Measurements from ENCODE around the gene DLGAP4. TPM values are rescaled to one million over a fixed set of nuclear protein-coding genes. Genes with fewer than 3 reads are reported as not detected.

Gene DLGAP4
- total RNA-seq, 4 donors from 2014 or later: 33.5 to 159 (median 56.6) TPM

DNA sequence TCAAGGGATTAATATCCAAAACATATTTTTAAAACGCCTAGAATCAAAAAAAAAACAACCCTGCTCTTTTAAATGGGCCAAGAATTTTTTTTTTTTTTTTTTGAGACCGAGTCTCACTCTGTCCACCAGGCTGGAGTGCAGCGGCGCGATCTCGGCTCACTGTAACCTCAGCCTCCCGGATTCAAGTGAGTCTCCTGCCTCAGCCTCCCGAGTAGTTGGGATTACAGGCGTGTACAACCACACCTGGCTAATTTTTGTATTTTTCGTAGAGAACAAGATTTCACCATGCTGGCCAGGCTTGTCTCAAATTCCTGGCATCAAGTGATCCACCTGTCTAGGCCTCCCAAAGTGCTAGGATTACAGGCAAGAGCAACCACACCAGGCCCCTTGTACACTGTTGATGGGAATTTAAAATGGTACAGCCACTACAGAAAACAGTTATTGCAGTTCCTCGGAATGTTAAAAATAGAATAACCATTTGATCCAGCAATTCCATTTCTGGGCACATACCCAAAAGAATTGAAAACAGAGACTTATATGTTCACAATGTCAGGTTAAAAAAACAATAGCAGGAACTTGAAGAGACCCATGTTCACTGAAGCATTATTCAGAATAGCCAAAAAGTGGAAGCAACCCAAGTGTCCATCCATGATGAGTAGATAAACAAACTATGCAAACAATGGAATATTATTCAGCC, 232.0 kb downstream of the DLGAP4 start:
- 83 to 84% methylated on average over 11 of the region's 11 CpGs for WGBS, 2 donors (ENCODE audit: low coverage in 1 of 2)
- in situ Hi-C loops (cut with MboI; ENCODE audit: low pct_ligation_motif_present in 1 of 4, low pct_unique_long_range_greater_than_20kb in 1 of 4, low sequenced_read_pairs in 3 of 4): no loop called here
- TF ChIP-seq POLR2A (IDR thresholded peaks at IDR 0.05): no peak
- TF ChIP-seq, protein P1, sequence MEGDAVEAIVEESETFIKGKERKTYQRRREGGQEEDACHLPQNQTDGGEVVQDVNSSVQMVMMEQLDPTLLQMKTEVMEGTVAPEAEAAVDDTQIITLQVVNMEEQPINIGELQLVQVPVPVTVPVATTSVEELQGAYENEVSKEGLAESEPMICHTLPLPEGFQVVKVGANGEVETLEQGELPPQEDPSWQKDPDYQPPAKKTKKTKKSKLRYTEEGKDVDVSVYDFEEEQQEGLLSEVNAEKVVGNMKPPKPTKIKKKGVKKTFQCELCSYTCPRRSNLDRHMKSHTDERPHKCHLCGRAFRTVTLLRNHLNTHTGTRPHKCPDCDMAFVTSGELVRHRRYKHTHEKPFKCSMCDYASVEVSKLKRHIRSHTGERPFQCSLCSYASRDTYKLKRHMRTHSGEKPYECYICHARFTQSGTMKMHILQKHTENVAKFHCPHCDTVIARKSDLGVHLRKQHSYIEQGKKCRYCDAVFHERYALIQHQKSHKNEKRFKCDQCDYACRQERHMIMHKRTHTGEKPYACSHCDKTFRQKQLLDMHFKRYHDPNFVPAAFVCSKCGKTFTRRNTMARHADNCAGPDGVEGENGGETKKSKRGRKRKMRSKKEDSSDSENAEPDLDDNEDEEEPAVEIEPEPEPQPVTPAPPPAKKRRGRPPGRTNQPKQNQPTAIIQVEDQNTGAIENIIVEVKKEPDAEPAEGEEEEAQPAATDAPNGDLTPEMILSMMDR (IDR thresholded peaks at IDR 0.05): peak in 1 of 5 experiments; percentile 22
- intact Hi-C loops (cut with DNase I; ENCODE audit: low total_unique reads): no loop called here
- H3K27ac ChIP-seq: peak overlapping the region; percentile 47 to 99 (median 90)
- no peaks in the 10 kb centered on the region for H3K9me3 ChIP-seq
- H3K27me3 ChIP-seq: no peaks in the 10 kb centered on the region
- no peak for DNase-seq
- H3K36me3 ChIP-seq: no peaks in the 10 kb centered on the region
- H3K4me1 ChIP-seq: peaks cover 0 to 9% (median 8%) of the 10 kb centered on the region in 4 donors
- H3K4me3 ChIP-seq: no peak overlapping the region

DNA sequence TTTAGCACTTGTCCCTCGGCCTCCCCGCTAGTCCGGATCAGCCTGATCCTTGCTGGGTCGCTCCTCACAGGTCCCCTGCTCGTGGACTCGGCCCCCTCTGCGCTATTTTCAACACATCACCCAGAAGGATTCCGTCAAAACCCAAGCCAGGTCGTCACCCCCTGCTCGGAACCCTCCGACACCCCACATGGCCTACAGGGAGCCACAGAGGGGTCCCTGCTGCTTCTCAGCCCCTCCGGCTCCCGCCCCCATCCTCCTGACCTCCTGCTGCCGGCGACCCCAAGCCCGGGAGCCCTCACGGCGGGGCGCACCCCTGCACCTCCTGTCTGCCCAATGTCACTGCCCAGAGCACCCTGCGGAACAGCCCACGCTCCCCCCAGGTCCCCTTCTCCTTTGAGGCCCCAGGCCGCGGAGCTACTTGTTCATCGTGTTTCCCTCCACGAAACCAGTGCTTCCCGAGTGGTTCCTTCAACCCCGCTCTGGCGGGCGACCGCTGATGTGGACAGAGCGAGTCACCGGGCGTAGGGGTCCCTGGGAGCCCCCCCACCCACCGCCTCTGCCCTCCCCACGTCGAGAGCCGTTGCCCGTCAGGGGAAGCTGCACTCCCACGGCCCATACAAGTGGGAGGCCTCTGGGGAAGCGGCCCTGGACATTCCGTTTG, 234.5 kb downstream of the DLGAP4 start:
- DNase-seq: no peak
- TF ChIP-seq EP300 (IDR thresholded peaks at IDR 0.05; ENCODE audit: low read depth) (no peak), POLR2A (IDR thresholded peaks at IDR 0.05) (no peak), POLR2AphosphoS5 (IDR thresholded peaks at IDR 0.05) (no peak)
- TF ChIP-seq, protein P1 (IDR thresholded peaks at IDR 0.05): no peak
- in situ Hi-C loops (cut with MboI; ENCODE audit: low pct_ligation_motif_present in 1 of 4, low pct_unique_long_range_greater_than_20kb in 1 of 4, low sequenced_read_pairs in 3 of 4): no loop called here
- no peaks in the 10 kb centered on the region for H3K27me3 ChIP-seq
- H3K36me3 ChIP-seq: no peaks in the 10 kb centered on the region
- peak overlapping the region; percentile 80 to 99 (median 90) for H3K27ac ChIP-seq
- H3K4me1 ChIP-seq: peaks cover 3 to 25% (median 13%) of the 10 kb centered on the region in 4 donors
- H3K4me3 ChIP-seq: peak overlapping the region; percentile 56 to 89 (median 58)
- intact Hi-C loops (cut with DNase I; ENCODE audit: low total_unique reads): loop anchor here (5.0 kb wide), 1 partner anchor 78 kb away; no protein-coding TSS in a partner anchor
- H3K9me3 ChIP-seq: no peaks in the 10 kb centered on the region
- 53 to 64% methylated on average over 7 to 37 of the region's 41 CpGs for WGBS, 2 donors (ENCODE audit: low coverage in 1 of 2)

DNA sequence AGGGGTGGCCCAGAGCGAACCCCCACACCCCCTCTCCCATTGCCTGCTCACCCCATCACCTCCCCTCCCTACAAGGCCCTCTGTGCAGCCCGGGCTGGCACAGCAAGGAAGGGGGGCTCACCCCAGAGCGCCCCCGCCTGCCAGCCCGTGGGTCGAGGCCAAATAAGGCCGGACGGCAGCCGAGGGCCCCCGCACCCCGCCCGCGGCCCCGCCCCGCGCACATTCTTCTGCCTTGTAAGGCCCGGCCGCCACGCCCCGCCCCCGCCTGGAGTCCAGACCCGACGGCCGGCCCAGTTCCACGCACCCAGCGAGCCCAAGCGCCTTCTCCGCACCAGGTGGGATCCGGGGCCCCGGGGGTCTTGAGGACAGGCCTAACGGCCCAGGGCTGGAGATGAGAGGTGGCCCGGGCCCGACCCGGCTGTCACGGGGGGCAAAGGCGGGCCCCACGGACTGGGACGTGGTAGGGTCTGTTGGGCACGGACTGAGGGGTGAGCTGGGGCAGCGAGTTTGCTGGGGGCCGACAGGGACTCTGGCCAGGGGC, 235.2 kb downstream of the DLGAP4 start, which contains the start of gene MYL9:
MYL9 (plus strand) TSS at position 293 of the 541 bp plus-strand sequence. CDS start 3,366 bp downstream, outside the sequence.
- Histone ChIP-seq H3K9me3 (no peaks in the 10 kb centered on the region), H3K4me1 (peaks cover 3 to 25% (median 15%) of the 10 kb centered on the region in 4 donors), H3K27ac (peak within 1 kb of the TSS; percentile 80 to 99 (median 90)), H3K4me3 (peak within 1 kb of the TSS; percentile 56 to 89 (median 58)), H3K27me3 (no peaks in the 10 kb centered on the region), H3K36me3 (no peaks in the 10 kb centered on the region)
- peak; percentile 89 for DNase-seq
- WGBS, 2 donors (ENCODE audit: low coverage in 1 of 2): 8% methylated on average over 25 of the region's 41 CpGs; no CpG with 5 or more reads in 1 of the 2 donors
- intact Hi-C loops (cut with DNase I; ENCODE audit: low total_unique reads) (loop anchor here (5.0 kb wide), 1 partner anchor 79 kb away; no protein-coding TSS in a partner anchor), in situ Hi-C loops (cut with MboI; ENCODE audit: low pct_ligation_motif_present in 1 of 4, low pct_unique_long_range_greater_than_20kb in 1 of 4, low sequenced_read_pairs in 3 of 4) (no loop called here)
- TF ChIP-seq POLR2AphosphoS5 (IDR thresholded peaks at IDR 0.05) (peak; percentile 46 to 72 (median 50)), POLR2A (IDR thresholded peaks at IDR 0.05) (peak; percentile 41)
- TF ChIP-seq, protein P1 (IDR thresholded peaks at IDR 0.05): no peak
